Embryonic facial prominence (tissue), 1 donor: ENCODE results near the gene FJX1.
"Not testable (repeated sequence)": the region's sequence is repeated elsewhere in the genome, so short reads cannot be mapped to it uniquely, and the experiment has no call there.

Source experiments
- DNase-seq: peaks from one replicate; pipeline ENCODE4 v3.0.0-alpha.2; 2016; ENCODE audit errors: extremely low spot score

Gene FJX1

DNA sequence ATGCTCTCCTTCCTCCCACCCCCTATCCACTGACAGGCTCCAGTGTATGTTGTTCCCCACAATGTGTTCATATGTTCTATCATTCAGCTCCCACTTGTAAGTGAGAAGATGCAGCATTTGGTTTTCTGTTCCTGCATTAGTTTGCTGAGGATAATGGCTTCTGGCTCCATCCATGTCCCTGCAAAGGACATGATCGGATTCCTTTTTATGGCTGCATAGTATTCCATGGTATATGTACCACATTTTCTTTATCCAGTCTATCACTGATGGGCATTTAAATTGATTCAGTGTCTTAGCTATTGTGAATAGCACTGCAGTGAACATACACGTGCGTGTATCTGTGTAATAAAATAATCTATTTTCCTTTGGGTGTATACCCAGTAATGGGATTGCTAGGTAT, 50.1 kb downstream of the FJX1 start:
- DNase-seq = not testable (repeated sequence)
